HTR-8/SVneo (cell line): ENCODE measurements around the gene SLC25A34.

Experiments used
- DNase-seq: peaks from one replicate; pipeline ENCODE4 v3.0.0; 2011; ENCODE audit warnings: low spot score, mixed read lengths; ENCODE audit not compliant: insufficient read length
- FAIRE-seq: peaks from 2 replicates; lab custom pipeline; 2011; peaks lifted over from hg19 to GRCh38; lab: Jason Lieb, UNC

The SLC25A34 gene

DNA sequence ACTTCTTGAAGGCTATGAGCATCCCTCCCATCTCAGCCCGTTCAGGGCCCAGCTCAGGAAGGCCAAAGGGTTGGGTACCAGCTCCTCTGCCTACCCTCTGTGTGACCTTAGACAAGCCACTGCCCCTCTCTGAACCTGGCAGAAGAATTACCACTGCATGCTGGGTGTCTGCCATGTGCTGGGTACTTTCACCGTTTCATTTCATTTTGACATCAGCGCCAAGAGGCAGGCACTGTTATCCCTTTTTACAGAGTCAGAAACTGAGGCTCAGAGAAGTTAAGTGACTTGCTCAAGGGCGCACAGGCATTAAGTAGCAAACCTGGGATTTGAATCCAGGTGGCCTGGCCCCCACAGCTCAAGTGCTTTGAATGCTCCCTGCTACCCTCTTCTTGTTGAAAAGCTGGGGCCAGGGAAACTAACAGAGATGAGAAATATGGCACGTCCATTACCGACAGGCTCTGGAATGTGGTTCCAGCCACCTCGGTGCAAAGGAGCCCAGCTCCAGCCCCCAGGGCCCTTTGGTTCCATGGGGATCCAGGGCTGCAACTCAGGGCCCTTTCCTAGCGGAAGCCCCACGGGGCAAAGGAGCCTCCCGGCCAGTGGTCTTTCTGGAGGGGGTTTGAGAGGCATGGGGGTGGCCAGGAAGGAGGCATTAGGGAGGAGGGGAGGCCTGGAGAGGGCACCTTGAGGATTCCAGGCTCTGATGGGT lies 12.8 kb downstream of the SLC25A34 start:
- FAIRE-seq, result no peak

DNA sequence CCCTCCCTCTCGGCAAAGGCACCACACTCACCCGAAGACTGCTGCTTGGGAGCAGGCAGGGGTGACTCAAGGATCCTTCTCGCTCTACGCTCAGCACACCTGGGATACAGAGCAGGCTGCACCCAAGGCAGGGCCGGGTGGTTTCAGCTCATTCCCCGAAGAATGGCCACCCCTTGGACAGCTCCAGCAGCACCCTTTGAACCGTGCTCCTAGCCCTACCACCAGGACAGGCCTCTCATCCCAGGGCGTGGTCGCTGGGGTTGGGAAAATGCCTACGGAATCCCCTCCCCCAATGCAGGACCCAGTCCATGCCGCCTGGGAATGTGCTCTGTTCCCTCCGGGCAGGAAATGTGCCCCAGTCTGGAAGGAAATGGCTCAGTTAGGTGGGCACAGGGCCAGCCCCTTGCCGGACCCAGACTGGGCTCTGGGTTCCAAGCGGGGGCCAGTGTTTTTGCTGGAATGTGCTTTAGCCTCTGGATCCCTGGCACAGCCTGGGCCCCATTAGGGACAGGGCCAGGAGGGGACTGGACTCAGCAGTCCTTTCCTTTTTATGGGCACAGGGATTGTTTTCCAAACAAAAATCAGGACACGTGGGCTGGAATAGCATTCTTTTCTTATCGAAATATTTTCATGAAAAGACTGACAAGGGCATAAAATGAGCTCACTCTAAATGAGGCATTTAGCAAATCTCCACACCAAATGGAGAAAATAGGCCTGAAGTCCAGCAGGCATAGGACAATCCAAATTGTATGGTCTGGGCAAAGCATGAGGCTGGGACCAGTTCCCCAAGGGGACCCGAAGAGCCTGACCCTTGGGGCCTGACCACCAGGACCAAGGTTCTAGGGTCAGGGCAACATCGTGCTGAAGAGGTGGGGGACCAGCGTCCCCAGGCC lies 13.6 kb downstream of the SLC25A34 start:
- peak; percentile 44 for DNase-seq
- no peak for FAIRE-seq

More for the DNA sequence above, 12.8 kb downstream of the SLC25A34 start:
- DNase-seq, result no peak

- FAIRE-seq, result no peak
- DNase-seq, result no peak
Observed at GRCh38 chr1:15750924-15751323, 14.9 kb downstream of the SLC25A34 start.

GRCh38 chr1:15751717-15752116 lies 15.7 kb downstream of the SLC25A34 start:
- FAIRE-seq (no peak), DNase-seq (no peak)

- no peak for DNase-seq
- no peak for FAIRE-seq
Observed at GRCh38 chr1:15753776-15754175, 17.7 kb downstream of the SLC25A34 start.

DNA sequence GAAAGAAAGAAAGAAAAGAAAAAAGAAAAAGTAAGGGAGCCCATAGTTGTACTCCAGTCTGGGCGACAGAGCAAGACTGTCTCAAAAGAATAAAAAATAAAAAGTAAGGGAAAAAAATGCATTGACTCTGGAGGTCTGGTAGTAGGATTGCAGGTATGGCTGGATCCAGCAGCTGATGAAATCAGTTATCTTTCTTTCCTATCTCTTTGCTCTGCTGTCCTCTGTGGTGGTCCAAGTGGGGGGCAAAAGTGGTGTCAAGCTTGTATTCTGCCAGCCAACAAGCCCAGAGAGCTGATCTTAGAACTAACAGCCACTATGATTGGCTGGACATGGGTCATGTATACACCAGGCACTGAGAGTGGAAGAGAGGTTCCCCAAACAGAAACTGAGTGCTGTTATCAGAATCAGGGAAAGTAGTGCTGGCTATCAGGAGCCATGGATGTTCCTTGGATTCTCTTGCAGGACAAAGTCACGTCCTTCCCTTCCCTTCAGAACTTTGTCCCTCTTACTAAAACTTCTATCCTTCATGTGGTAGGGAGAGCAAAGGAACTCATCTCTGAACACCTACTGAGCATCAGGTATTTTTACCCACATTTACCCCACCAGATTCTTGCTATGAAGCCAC lies 19.1 kb downstream of the SLC25A34 start:
- FAIRE-seq, result no peak
- no peak for DNase-seq

GRCh38 chr1:15755646-15756040 lies 19.6 kb downstream of the SLC25A34 start:
- DNase-seq, result no peak
- no peak for FAIRE-seq

DNA sequence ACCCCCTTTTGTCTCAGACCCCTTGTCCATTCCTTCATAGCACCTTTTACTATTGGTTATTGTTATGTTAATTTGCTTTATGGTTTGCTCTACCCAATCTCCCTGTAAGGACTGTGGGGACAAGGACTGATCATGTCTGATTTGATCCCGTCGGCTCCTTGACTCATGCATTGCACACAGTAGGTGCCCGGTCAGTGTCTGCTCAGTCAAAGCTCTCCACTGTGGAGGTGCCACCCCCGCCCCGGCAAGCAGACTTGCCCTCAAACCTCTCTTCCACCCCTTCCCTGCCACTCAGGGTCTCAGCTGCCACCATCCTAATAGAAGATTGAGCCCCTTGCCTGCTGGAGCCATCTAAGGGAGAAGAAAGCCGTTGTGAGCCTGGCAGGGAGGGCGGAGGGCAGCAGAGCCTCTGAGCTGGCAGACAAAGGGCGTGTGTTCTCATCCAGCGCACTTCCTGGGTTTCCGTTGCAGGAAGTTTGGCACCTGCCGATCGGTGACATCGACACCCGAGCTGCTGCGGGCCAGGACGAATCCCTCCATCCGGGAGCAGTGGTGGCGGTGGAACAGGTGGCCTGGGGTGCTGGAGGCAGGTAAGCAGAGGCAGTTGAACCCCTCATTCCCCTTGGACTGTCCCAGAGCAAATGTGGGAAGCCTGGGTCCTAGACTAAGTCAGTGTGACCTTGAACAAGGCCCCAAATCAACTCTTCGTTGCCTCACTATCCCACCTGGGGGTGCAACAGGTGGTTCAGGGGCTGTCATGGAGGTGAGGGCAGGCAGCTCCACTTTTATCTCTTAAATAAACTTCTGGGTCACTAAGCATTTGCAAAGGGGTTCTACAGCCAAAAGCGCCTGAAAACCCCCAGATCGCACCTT lies 20.3 kb downstream of the SLC25A34 start:
- no peak for DNase-seq
- no peak for FAIRE-seq

DNA sequence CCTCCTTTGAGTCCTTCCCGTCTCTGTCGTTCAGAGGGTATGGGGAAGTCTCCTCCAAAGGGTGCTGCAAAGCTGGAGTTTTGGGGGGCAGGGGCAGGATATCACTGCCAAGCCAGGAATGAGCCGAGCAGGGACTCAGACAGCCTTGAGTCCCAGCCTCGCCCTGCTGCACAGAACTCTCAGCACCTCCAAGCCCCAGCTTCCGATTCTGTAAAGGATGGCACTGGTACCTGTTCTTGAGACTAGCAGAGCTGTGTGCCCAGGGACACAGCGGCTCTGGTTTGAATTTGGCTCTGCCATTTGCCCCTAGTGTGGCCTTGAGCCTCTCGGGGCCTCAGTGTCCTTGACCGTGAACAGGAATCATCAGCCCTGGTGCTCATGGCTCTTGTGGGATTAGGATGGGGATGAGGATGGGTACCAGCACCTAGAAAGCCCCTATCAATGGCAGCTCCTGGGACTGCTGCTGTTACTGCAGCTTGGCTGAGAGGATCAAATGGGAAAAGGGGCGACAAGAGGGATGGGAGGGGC lies 21.0 kb downstream of the SLC25A34 start:
- no peak for FAIRE-seq
- DNase-seq, result no peak

DNA sequence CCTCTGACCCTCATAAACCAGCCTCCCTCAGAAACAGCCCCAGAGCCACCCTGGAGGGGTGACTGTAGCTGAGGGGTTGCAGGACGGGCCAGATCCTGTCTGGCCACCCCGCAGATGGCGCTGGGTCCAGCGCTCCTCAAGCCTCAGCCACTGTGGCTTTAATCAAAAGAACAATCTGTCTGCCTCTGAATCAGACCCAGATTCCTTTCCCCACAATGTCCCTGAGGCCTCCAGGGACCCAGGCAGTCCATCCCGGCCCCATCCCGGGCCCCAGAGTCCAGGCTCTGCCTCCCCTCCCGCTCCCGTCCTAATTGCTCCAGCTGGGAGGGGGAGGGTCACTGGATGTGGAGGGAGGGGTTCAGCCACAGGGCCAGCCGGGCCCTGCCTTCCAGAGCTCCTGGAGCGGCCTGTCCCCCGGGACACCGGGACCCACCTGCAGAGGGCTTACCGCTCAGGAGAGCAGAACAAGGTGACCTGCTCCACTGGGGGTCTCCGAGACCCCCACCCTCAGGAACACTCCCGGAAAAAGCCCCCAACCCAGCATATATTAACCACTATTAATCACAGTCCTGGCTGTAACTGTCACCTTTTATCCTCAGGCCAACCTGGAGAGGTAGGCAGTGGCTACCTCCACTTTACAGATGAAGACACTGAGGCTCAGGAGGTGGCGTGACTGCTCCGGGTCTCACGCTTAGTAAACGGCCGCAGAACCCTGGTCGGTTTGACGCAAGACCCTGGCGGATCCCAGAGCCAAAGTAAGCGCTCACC lies 21.7 kb downstream of the SLC25A34 start:
- DNase-seq (no peak), FAIRE-seq (no peak)

GRCh38 chr1:15758343-15758931 lies 22.4 kb downstream of the SLC25A34 start, which contains the start of gene FBLIM1:
Gene FBLIM1 (plus strand): TSS chr1:15758795. CDS start chr1:15764984, 6,189 bp downstream.
- FAIRE-seq (no peak), DNase-seq (no peak)

DNA sequence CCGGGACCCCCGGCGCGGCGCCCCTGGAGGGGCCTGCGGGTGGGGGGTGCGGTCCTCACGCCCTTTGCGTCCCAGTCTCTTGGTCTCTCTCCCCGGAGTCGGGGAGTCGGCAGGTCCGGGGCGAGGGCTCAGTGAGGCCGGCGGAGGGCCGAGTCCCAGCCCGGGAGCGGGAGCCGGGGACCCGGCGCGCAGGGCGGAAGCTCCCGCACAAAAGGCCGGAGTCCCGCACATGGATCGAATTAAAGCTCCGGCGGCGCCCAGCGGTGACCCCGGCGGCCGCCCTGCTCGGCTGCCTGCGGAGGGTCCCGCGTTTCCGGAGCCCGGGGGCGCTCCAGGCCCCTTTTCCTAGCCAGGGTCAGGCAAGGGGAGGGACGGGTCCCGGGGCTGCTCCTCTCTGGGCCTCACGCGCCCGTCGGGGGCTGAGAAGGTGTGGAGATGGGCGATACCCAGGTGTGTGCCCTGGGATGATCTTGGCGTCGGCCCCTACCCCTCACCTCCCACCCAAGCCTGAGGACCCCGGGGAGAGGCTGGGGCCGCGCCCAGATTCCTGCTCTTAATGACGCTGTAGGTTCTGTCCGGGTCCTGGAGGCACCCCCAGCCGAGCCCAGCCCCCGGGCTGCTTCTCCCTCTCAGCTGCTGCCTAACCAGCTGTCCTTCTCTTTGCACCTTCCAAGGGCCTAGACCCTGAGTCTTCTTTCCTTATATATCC lies 23.0 kb downstream of the SLC25A34 start:
- no peak for FAIRE-seq
- DNase-seq, result no peak

DNA sequence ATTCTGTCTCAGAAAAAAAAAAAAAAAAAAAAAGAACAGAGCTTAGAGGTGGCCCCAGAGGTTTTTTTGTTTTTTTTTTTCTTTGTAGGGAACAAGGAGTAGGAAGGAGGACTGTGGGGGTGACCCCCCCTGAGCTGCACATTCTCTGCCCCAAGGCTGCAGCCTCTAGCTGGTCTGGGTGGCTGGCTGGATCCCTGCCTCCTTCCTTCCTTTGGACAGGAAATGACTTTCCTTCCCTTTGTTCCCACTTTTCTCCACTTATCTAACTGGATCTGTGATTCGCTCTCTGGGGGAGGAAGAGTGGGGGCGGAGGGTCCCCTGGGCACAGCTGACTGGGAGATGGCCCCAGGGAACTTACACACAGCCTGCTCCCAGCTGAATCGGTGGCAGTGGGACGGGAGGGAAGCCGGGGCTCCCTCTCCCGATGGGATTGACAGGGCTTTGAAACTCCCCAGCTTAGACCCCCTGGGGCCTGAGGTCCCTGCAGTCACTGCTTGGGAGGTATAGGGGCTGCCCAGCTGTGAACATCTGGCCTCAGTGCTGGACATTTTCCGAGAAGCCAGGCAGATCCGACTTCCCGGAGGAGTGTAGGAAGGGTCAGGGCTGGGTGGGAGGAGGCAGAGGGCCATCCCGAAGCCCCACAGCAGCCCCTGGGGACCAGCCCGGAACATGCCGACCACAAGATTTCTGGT lies 24.6 kb downstream of the SLC25A34 start:
- DNase-seq, result peak; percentile 80
- FAIRE-seq, result peak; percentile 28

DNA sequence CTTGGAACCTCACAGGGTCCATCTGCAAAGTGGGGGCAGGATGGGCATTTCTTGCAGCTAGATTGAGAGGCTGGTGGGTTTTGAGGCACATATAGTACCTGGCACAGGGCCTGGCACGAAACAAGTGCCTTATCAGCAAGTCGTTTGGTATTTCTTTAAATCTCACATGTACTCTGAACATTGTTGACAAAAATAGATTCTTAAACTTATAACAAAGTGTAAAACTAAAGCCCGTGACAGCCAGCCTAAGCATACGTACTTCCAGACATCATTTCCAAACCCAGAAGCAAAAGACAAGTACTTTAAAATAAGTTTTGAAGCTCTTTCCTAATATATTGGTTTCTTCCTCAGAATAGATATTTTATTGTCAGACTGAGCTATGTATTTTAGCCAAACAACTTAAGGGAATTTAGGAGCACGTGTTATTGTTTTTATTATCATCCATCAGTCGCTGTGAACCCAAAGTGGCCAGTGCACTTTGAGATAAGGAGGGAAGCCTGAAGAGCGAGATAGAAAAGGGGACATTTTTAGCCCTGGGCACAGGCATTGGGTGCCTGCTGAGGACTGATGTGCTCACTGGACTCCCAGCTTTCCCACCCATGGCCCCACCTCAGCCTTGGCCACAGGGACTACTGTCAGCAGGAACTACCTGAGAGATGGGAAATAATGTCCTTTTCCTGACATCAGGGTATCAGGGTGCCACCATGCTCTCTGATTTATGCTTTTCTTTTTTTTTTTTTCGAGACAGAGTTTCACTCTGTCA lies 25.5 kb downstream of the SLC25A34 start:
- FAIRE-seq (no peak), DNase-seq (no peak)

DNA sequence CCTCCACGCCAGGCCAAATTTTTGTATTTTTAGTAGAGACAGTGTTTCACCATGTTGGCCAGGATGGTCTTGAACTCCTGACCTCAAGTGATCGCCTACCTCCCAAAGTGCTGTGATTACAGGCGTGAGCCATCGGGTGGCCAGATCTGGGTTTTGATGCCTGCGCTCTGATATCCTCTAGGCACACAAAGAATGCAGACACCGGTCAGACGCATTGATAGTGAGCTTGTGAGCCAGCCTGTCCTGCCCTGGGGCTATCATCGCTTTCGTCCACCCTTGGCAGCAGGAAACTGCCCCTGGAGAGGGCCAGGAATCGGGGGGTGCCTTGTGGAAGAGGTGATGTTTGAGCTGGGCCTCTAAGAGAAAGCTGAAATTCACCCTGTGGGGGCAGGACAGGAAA lies 26.5 kb downstream of the SLC25A34 start:
- FAIRE-seq (peak; percentile 57), DNase-seq (peak; percentile 61)

- DNase-seq (no peak), FAIRE-seq (no peak)
Observed at GRCh38 chr1:15764269-15764764, 28.3 kb downstream of the SLC25A34 start.
